ENCODE data around the gene FAM98C.

DNA sequence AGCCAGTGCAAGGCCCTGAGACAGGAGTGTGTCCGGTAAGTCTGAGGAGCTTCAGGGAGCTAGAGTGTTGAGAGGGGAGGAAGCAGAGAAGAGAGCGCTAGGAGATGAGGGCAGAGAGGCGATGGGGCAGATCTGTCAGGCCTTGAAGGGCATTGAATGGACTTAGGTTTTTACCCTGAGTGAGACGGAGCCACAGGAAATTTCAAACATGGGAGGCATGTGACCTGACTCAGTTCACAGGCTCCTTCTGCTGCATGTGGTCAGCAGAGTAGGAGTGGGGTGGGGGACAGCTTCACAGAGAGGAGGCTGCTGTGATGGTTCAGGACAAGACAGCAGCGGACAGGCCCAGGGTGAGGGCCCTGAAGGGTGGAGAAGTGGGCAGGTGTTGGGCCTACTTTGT is 2.5 kb upstream of the FAM98C start:
- TF ChIP-seq, protein P1, sequence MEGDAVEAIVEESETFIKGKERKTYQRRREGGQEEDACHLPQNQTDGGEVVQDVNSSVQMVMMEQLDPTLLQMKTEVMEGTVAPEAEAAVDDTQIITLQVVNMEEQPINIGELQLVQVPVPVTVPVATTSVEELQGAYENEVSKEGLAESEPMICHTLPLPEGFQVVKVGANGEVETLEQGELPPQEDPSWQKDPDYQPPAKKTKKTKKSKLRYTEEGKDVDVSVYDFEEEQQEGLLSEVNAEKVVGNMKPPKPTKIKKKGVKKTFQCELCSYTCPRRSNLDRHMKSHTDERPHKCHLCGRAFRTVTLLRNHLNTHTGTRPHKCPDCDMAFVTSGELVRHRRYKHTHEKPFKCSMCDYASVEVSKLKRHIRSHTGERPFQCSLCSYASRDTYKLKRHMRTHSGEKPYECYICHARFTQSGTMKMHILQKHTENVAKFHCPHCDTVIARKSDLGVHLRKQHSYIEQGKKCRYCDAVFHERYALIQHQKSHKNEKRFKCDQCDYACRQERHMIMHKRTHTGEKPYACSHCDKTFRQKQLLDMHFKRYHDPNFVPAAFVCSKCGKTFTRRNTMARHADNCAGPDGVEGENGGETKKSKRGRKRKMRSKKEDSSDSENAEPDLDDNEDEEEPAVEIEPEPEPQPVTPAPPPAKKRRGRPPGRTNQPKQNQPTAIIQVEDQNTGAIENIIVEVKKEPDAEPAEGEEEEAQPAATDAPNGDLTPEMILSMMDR (IDR thresholded peaks at IDR 0.05; ENCODE audit: borderline replicate concordance, extremely low read depth, low read length, poor library complexity, severe bottlenecking) = no peak
- TF ChIP-seq EZH2 (IDR thresholded peaks at IDR 0.05; ENCODE audit: borderline replicate concordance, low read depth, low read length, severe bottlenecking) = no peak
